ENCODE results near the gene RBBP5.
"Not testable (repeated sequence)": the region's sequence is repeated elsewhere in the genome, so short reads cannot be mapped to it uniquely, and the experiment has no call there.

RBBP5 gene

GRCh38 chr1:205121660-205122488 lies at the start of gene RBBP5:
TSS of gene RBBP5 (minus strand) at chr1:205121978. CDS start at chr1:205121873, 105 bp downstream.
- peak; percentile 88 to 90 for DNase-seq (ENCODE audit: low read depth in 2 of 2)

GRCh38 chr1:205171369-205171768 lies 49.6 kb upstream of the RBBP5 start:
- no peak for DNase-seq (ENCODE audit: low read depth in 2 of 2)

GRCh38 chr1:205170532-205171269 lies 48.9 kb upstream of the RBBP5 start:
- DNase-seq (ENCODE audit: low read depth in 2 of 2) = no peak

- no peak for DNase-seq (ENCODE audit: low read depth in 2 of 2)
Observed at GRCh38 chr1:205169248-205169647, 47.5 kb upstream of the RBBP5 start.

- DNase-seq (ENCODE audit: low read depth in 2 of 2) = no peak
Observed at GRCh38 chr1:205168291-205168690, 46.5 kb upstream of the RBBP5 start.

- DNase-seq (ENCODE audit: low read depth in 2 of 2) = no peak
Observed at GRCh38 chr1:205162301-205162700, 40.5 kb upstream of the RBBP5 start.

- no peak for DNase-seq (ENCODE audit: low read depth in 2 of 2)
Observed at GRCh38 chr1:205161076-205161475, 39.3 kb upstream of the RBBP5 start.

- DNase-seq (ENCODE audit: low read depth in 2 of 2) = no peak
Observed at GRCh38 chr1:205158048-205158616, 36.4 kb upstream of the RBBP5 start.

- not testable (repeated sequence) for DNase-seq (ENCODE audit: low read depth in 2 of 2)
Observed at GRCh38 chr1:205155665-205156377, 34.0 kb upstream of the RBBP5 start.

GRCh38 chr1:205152505-205152904 lies 30.7 kb upstream of the RBBP5 start:
- no peak for DNase-seq (ENCODE audit: low read depth in 2 of 2)

- no peak for DNase-seq (ENCODE audit: low read depth in 2 of 2)
Observed at GRCh38 chr1:205150651-205151428, 29.1 kb upstream of the RBBP5 start.

GRCh38 chr1:205147191-205147835 lies 25.5 kb upstream of the RBBP5 start:
- no peak for DNase-seq (ENCODE audit: low read depth in 2 of 2)

- DNase-seq (ENCODE audit: low read depth in 2 of 2) = no peak
Observed at GRCh38 chr1:205144751-205145150, 23.0 kb upstream of the RBBP5 start.

GRCh38 chr1:205144046-205144720 lies 22.4 kb upstream of the RBBP5 start:
- DNase-seq (ENCODE audit: low read depth in 2 of 2) = no peak

- DNase-seq (ENCODE audit: low read depth in 2 of 2) = no peak
Observed at GRCh38 chr1:205142102-205142469, 20.3 kb upstream of the RBBP5 start.

- DNase-seq (ENCODE audit: low read depth in 2 of 2) = peak; percentile 53 to 59
Observed at GRCh38 chr1:205141236-205142101, 19.7 kb upstream of the RBBP5 start.

GRCh38 chr1:205140113-205140512 lies 18.3 kb upstream of the RBBP5 start:
- DNase-seq (ENCODE audit: low read depth in 2 of 2) = no peak

- no peak for DNase-seq (ENCODE audit: low read depth in 2 of 2)
Observed at GRCh38 chr1:205137901-205138300, 16.1 kb upstream of the RBBP5 start.

GRCh38 chr1:205133287-205133686 lies 11.5 kb upstream of the RBBP5 start:
- no peak for DNase-seq (ENCODE audit: low read depth in 2 of 2)
